ENCODE measurements around the gene SELENOW. TPM values are rescaled to one million over a fixed set of nuclear protein-coding genes. Genes with fewer than 3 reads are reported as not detected.
"Not testable (repeated sequence)": the region's sequence is repeated elsewhere in the genome, so short reads cannot be mapped to it uniquely, and the experiment has no call there.

Gene SELENOW
- total and polyA plus RNA-seq, 4 donors: 329 to 692 (median 640) TPM

GRCh38 chr19:47764705-47765104 lies 13.8 kb upstream of the SELENOW start:
- WGBS (ENCODE audit: insufficient coverage): no CpG with 5 or more reads among the region's 3 CpGs
- H3K4me3 ChIP-seq (ENCODE audit: low read depth, low read length); H3K27me3 ChIP-seq (ENCODE audit: control insufficient read depth, insufficient read depth, low read length); H3K27ac ChIP-seq (ENCODE audit: low read depth, low read length); H3K9me3 ChIP-seq (ENCODE audit: control insufficient read depth, insufficient read depth, low read length); DNase-seq (ENCODE audit: low read depth in 4 of 6, low spot score in 6 of 6); H3K36me3 ChIP-seq (ENCODE audit: control insufficient read depth, insufficient read depth, low read length): not testable (repeated sequence)
- peaks cover 10% of the 10 kb centered on the region for H3K4me1 ChIP-seq (ENCODE audit: control insufficient read depth, insufficient read depth, low read length)

- no peaks in the 10 kb centered on the region for H3K36me3 ChIP-seq (ENCODE audit: control insufficient read depth, insufficient read depth, low read length)
- peak in 2 of 6 donors; percentile 64 to 79 for DNase-seq (ENCODE audit: low read depth in 4 of 6, low spot score in 6 of 6)
- H3K4me3 ChIP-seq (ENCODE audit: low read depth, low read length): no peak overlapping the region
- H3K27me3 ChIP-seq (ENCODE audit: control insufficient read depth, insufficient read depth, low read length): no peaks in the 10 kb centered on the region
- H3K27ac ChIP-seq (ENCODE audit: low read depth, low read length): no peak overlapping the region
- peaks cover 13% of the 10 kb centered on the region for H3K4me1 ChIP-seq (ENCODE audit: control insufficient read depth, insufficient read depth, low read length)
- WGBS (ENCODE audit: insufficient coverage): 21% methylated on average over 19 of the region's 19 CpGs
- H3K9me3 ChIP-seq (ENCODE audit: control insufficient read depth, insufficient read depth, low read length): no peaks in the 10 kb centered on the region
Observed at GRCh38 chr19:47765523-47766358, 12.8 kb upstream of the SELENOW start.

GRCh38 chr19:47766359-47766620 lies 12.2 kb upstream of the SELENOW start:
- no peaks in the 10 kb centered on the region for H3K27me3 ChIP-seq (ENCODE audit: control insufficient read depth, insufficient read depth, low read length)
- H3K36me3 ChIP-seq (ENCODE audit: control insufficient read depth, insufficient read depth, low read length): no peaks in the 10 kb centered on the region
- no peak overlapping the region for H3K27ac ChIP-seq (ENCODE audit: low read depth, low read length)
- DNase-seq (ENCODE audit: low read depth in 4 of 6, low spot score in 6 of 6): no peak
- no peaks in the 10 kb centered on the region for H3K9me3 ChIP-seq (ENCODE audit: control insufficient read depth, insufficient read depth, low read length)
- 83% methylated on average over 5 of the region's 7 CpGs for WGBS (ENCODE audit: insufficient coverage)
- H3K4me3 ChIP-seq (ENCODE audit: low read depth, low read length): no peak overlapping the region
- peaks cover 13% of the 10 kb centered on the region for H3K4me1 ChIP-seq (ENCODE audit: control insufficient read depth, insufficient read depth, low read length)

- Histone ChIP-seq H3K27ac (ENCODE audit: low read depth, low read length) (no peak overlapping the region), H3K4me3 (ENCODE audit: low read depth, low read length) (no peak overlapping the region), H3K36me3 (ENCODE audit: control insufficient read depth, insufficient read depth, low read length) (no peaks in the 10 kb centered on the region), H3K9me3 (ENCODE audit: control insufficient read depth, insufficient read depth, low read length) (no peaks in the 10 kb centered on the region), H3K27me3 (ENCODE audit: control insufficient read depth, insufficient read depth, low read length) (no peaks in the 10 kb centered on the region), H3K4me1 (ENCODE audit: control insufficient read depth, insufficient read depth, low read length) (peaks cover 13% of the 10 kb centered on the region)
- DNase-seq (ENCODE audit: low read depth in 4 of 6, low spot score in 6 of 6): no peak
- 90% methylated on average over 7 of the region's 7 CpGs for WGBS (ENCODE audit: insufficient coverage)
Observed at GRCh38 chr19:47766670-47767069, 11.8 kb upstream of the SELENOW start.

GRCh38 chr19:47767349-47767748 lies 11.2 kb upstream of the SELENOW start:
- Histone ChIP-seq H3K27me3 (ENCODE audit: control insufficient read depth, insufficient read depth, low read length) (no peaks in the 10 kb centered on the region), H3K36me3 (ENCODE audit: control insufficient read depth, insufficient read depth, low read length) (no peaks in the 10 kb centered on the region), H3K4me1 (ENCODE audit: control insufficient read depth, insufficient read depth, low read length) (peaks cover 13% of the 10 kb centered on the region), H3K4me3 (ENCODE audit: low read depth, low read length) (no peak overlapping the region), H3K9me3 (ENCODE audit: control insufficient read depth, insufficient read depth, low read length) (no peaks in the 10 kb centered on the region), H3K27ac (ENCODE audit: low read depth, low read length) (no peak overlapping the region)
- DNase-seq (ENCODE audit: low read depth in 4 of 6, low spot score in 6 of 6): no peak
- WGBS (ENCODE audit: insufficient coverage): no CpG with 5 or more reads among the region's 2 CpGs

GRCh38 chr19:47768604-47769003 lies 9.9 kb upstream of the SELENOW start:
- H3K36me3 ChIP-seq (ENCODE audit: control insufficient read depth, insufficient read depth, low read length): no peaks in the 10 kb centered on the region
- WGBS (ENCODE audit: insufficient coverage): 77% methylated on average over 2 of the region's 2 CpGs
- H3K27ac ChIP-seq (ENCODE audit: low read depth, low read length): no peak overlapping the region
- no peak for DNase-seq (ENCODE audit: low read depth in 4 of 6, low spot score in 6 of 6)
- no peaks in the 10 kb centered on the region for H3K27me3 ChIP-seq (ENCODE audit: control insufficient read depth, insufficient read depth, low read length)
- H3K4me1 ChIP-seq (ENCODE audit: control insufficient read depth, insufficient read depth, low read length): peaks cover 20% of the 10 kb centered on the region
- H3K4me3 ChIP-seq (ENCODE audit: low read depth, low read length): no peak overlapping the region
- no peaks in the 10 kb centered on the region for H3K9me3 ChIP-seq (ENCODE audit: control insufficient read depth, insufficient read depth, low read length)

GRCh38 chr19:47769534-47769933 lies 9.0 kb upstream of the SELENOW start:
- H3K9me3 ChIP-seq (ENCODE audit: control insufficient read depth, insufficient read depth, low read length): no peaks in the 10 kb centered on the region
- H3K36me3 ChIP-seq (ENCODE audit: control insufficient read depth, insufficient read depth, low read length): no peaks in the 10 kb centered on the region
- no peak overlapping the region for H3K27ac ChIP-seq (ENCODE audit: low read depth, low read length)
- peaks cover 29% of the 10 kb centered on the region for H3K4me1 ChIP-seq (ENCODE audit: control insufficient read depth, insufficient read depth, low read length)
- no peak overlapping the region for H3K4me3 ChIP-seq (ENCODE audit: low read depth, low read length)
- WGBS (ENCODE audit: insufficient coverage): 85% methylated on average over 2 of the region's 3 CpGs
- no peak for DNase-seq (ENCODE audit: low read depth in 4 of 6, low spot score in 6 of 6)
- H3K27me3 ChIP-seq (ENCODE audit: control insufficient read depth, insufficient read depth, low read length): no peaks in the 10 kb centered on the region

- 87% methylated on average over 6 of the region's 6 CpGs for WGBS (ENCODE audit: insufficient coverage)
- H3K27ac ChIP-seq (ENCODE audit: low read depth, low read length): not testable (repeated sequence)
Observed at GRCh38 chr19:47771291-47771690, 7.2 kb upstream of the SELENOW start.

GRCh38 chr19:47776568-47776967 lies 1.9 kb upstream of the SELENOW start:
- no peak overlapping the region for H3K4me3 ChIP-seq (ENCODE audit: low read depth, low read length)
- DNase-seq (ENCODE audit: low read depth in 4 of 6, low spot score in 6 of 6): peak in 1 of 6 donors; percentile 16
- H3K27ac ChIP-seq (ENCODE audit: low read depth, low read length): peak overlapping the region; percentile 47
- H3K4me1 ChIP-seq (ENCODE audit: control insufficient read depth, insufficient read depth, low read length): peaks cover 65% of the 10 kb centered on the region
- no peaks in the 10 kb centered on the region for H3K9me3 ChIP-seq (ENCODE audit: control insufficient read depth, insufficient read depth, low read length)
- WGBS (ENCODE audit: insufficient coverage): 25% methylated on average over 1 of the region's 4 CpGs
- no peaks in the 10 kb centered on the region for H3K27me3 ChIP-seq (ENCODE audit: control insufficient read depth, insufficient read depth, low read length)
- peaks cover 18% of the 10 kb centered on the region for H3K36me3 ChIP-seq (ENCODE audit: control insufficient read depth, insufficient read depth, low read length)

More at GRCh38 chr19:47771291-47771690, 7.2 kb upstream of the SELENOW start:
- peaks cover 26% of the 10 kb centered on the region for H3K4me1 ChIP-seq (ENCODE audit: control insufficient read depth, insufficient read depth, low read length)
- H3K4me3 ChIP-seq (ENCODE audit: low read depth, low read length); H3K9me3 ChIP-seq (ENCODE audit: control insufficient read depth, insufficient read depth, low read length); H3K36me3 ChIP-seq (ENCODE audit: control insufficient read depth, insufficient read depth, low read length); DNase-seq (ENCODE audit: low read depth in 4 of 6, low spot score in 6 of 6); H3K27me3 ChIP-seq (ENCODE audit: control insufficient read depth, insufficient read depth, low read length): not testable (repeated sequence)

All from spinal cord (tissue), 10 donors.